Naive thymus-derived CD8-positive, alpha-beta T cell (primary cell): Measurements from ENCODE around the gene MRRF. TPM values are rescaled to one million over a fixed set of nuclear protein-coding genes. Genes with fewer than 3 reads are reported as not detected.
A peak's percentile ranks its signal among the peaks of the same experiment; 100 is the strongest.

Experiments used
- ATAC-seq, 2 donors: fragments of 150-1000 bp; cut with Tn5 transposase in 1 of 2; sonication (Bioruptor Pico), chemical (Tn5 transposase) in 1 of 2; 1 replicate in 1 of 2; 2 replicates in 1 of 2; pipeline ENCODE4 v1.10.0; 2021; ENCODE audit warnings: mild to moderate bottlenecking in 2 of 2, moderate library complexity in 2 of 2
- POLR2A ChIA-PET: fragments of 350-600 bp; sonication (Branson Sonifier 250); formaldehyde crosslinking; loops from one replicate; lab custom pipeline; 2021; ENCODE audit warnings: antibody characterized with exemption; lab: Charles Lee
- DNase-seq, 10 donors: peaks; one replicate each; pipeline versions ENCODE4 v3.0.0 to v3.0.0-alpha.2; 2020 to 2022
- H3K27ac Mint-ChIP-seq, 10 donors: one replicate each; pipeline ENCODE4 v1.8.0; 2020 to 2022; ENCODE audit warnings: mild to moderate bottlenecking in 10 of 10, mixed read lengths in 10 of 10, moderate library complexity in 4 of 10, inconsistent platforms in 1 of 10
- H3K27me3 Mint-ChIP-seq, 5 donors: one replicate each; pipeline ENCODE4 v1.8.0; 2021 to 2022; ENCODE audit warnings: mixed read lengths in 5 of 5
- H3K36me3 Mint-ChIP-seq, 3 donors: one replicate each; pipeline ENCODE4 v1.8.0; 2020 to 2022; ENCODE audit warnings: mixed read lengths in 3 of 3, mild to moderate bottlenecking in 2 of 3, inconsistent platforms in 1 of 3
- H3K4me1 Mint-ChIP-seq, 4 donors: one replicate each; pipeline ENCODE4 v1.8.0; 2021 to 2022; ENCODE audit warnings: mixed read lengths in 4 of 4
- H3K4me3 Mint-ChIP-seq, 10 donors: one replicate each; pipeline ENCODE4 v1.8.0; 2020 to 2022; ENCODE audit warnings: mild to moderate bottlenecking in 10 of 10, mixed read lengths in 10 of 10, moderate library complexity in 6 of 10, inconsistent platforms in 1 of 10
- H3K9me3 Mint-ChIP-seq, 9 donors: one replicate each; pipeline ENCODE4 v1.8.0; 2020 to 2022; ENCODE audit warnings: mixed read lengths in 9 of 9, mild to moderate bottlenecking in 3 of 9, inconsistent platforms in 1 of 9, moderate library complexity in 1 of 9
- polyA plus RNA-seq, 3 donors: library from polyadenylated mRNA; unstranded; fragments of 300-500 nt; fragmentation: Illumina TruSeq; gene quantifications; one replicate each; pipeline ENCODE4 v1.2.3, GENCODE V29; 2021
- total RNA-seq, 8 experiments: library from RNA in 2 of 8; stranded (reverse) in 2 of 8; gene quantifications; one replicate each; pipeline ENCODE4 v1.2.3 and lab custom pipeline; 2021 to 2026

The MRRF gene
- total and polyA plus RNA-seq, 5 experiments from 2014 or later, result 17.0 to 40.9 (median 25.4) TPM

DNA sequence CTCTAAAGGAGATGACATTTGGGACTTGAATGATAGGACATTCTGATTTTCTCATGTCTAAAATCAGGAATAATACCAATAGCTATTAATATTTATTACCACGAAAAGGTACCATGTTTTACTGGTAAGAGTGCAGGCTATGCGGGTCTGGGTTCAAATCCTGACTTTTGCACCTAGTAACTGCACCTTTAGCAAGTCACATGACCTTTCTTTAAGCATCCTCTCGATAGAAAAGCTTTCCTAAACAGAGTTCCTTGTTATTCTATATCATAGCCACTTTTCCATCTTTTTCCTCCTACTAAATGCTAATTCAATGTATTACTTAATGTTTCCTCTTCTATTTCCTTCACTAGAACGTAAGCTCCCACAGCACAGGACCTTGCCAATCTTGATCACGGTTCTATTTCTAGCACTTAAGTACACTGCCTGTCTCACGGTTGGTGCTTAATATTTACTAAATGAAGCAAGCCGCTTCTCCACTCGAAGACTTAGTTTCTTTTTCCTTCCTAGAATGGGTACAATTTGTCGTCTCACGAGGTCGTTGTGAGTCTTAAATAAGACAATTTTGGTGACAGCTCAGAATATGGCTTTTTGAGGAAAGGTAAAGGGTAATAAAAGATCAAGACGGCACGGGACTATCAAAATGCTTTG is 858 bp upstream of the MRRF start:
- Mint-ChIP-seq H3K36me3 (peaks cover 0 to 37% (median 9%) of the 10 kb centered on the region in 3 donors), H3K4me1 (peaks cover 28 to 74% (median 71%) of the 10 kb centered on the region in 4 donors), H3K4me3 (peak overlapping the region; percentile 97 to 100 (median 99)), H3K9me3 (no peaks in the 10 kb centered on the region), H3K27ac (peak overlapping the region; percentile 88 to 100 (median 100)), H3K27me3 (no peaks in the 10 kb centered on the region)
- POLR2A ChIA-PET, result interaction anchor here (1.1 to 1.6 kb wide), 2 partner anchors 86 to 571 kb away, joined by 3 to 7 read pairs; no protein-coding TSS in a partner anchor
- ATAC-seq (no peak), DNase-seq (no peak)

DNA sequence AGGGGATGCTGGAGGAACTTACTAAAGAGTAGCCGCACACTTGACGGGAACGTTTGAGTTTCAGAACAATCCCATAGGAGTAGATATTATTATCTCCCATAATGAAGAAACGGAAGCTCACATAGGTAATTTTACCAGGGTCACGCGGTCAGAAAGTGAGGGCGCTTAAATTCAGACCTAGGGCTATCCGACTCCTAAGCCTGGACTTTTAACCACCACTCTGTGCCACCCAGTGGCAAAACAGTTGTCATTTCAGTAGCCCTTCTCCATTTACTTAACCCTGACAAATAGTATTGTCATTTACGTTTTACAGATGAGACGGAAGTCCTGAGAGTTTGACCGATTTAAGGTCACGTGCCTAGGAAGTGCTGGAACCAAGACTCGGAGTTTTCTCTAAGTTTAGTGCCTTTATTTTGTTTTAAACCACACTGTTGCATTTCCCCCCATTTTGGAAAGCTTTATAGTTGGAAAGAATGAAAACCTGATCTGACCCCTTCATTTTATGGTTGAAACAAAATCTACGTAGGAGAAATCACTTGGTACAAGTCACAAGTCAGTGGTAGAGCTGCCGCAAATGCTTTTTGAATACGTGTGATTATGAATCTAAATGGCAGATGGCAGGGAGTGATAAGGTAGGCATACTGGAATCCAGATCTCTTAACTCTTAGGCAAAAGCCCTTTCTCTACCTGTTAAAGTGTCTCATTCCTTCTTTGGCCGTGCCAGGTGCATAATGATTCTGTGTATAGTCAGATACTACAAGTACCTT is 650 bp downstream of the MRRF start:
- Mint-ChIP-seq H3K9me3 (no peaks in the 10 kb centered on the region), H3K4me1 (peaks cover 28 to 73% (median 67%) of the 10 kb centered on the region in 4 donors), H3K27me3 (no peaks in the 10 kb centered on the region), H3K36me3 (peaks cover 0 to 22% (median 2%) of the 10 kb centered on the region in 3 donors), H3K4me3 (peak overlapping the region; percentile 97 to 100 (median 99)), H3K27ac (peak overlapping the region; percentile 88 to 100 (median 100))
- DNase-seq (peak in 3 of 10 donors; percentile 16 to 40 (median 39)), ATAC-seq (peak; percentile 28 to 41)
- POLR2A ChIA-PET, result interaction anchor here (0.7 to 1.6 kb wide), 3 partner anchors 85 to 563 kb away, joined by 3 to 7 read pairs (median 4); partner anchors contain the start of genes MORN5, NDUFA8 and PDCL

GRCh38 chr9:122268041-122268814 is 3.5 kb downstream of the MRRF start:
- Mint-ChIP-seq H3K4me1 (peaks cover 25 to 69% (median 64%) of the 10 kb centered on the region in 4 donors), H3K27ac (peak overlapping the region in 3 of 10 donors; percentile 30 to 80 (median 59)), H3K9me3 (no peaks in the 10 kb centered on the region), H3K27me3 (no peaks in the 10 kb centered on the region), H3K36me3 (peaks cover 0 to 21% (median 19%) of the 10 kb centered on the region in 3 donors), H3K4me3 (peak overlapping the region in 4 of 10 donors; percentile 10 to 37 (median 23))
- DNase-seq (no peak), ATAC-seq (no peak)
- POLR2A ChIA-PET, result no interaction called here

- POLR2A ChIA-PET, result no interaction called here
- peaks cover 0 to 7% (median 2%) of the 10 kb centered on the region in 9 donors for H3K9me3 Mint-ChIP-seq
- ATAC-seq (no peak), DNase-seq (no peak)
- no peaks in the 10 kb centered on the region for H3K27me3 Mint-ChIP-seq
- peak overlapping the region in 2 of 10 donors; percentile 16 to 58 for H3K27ac Mint-ChIP-seq
- H3K36me3 Mint-ChIP-seq, result peaks cover 12 to 63% (median 51%) of the 10 kb centered on the region in 3 donors
- H3K4me3 Mint-ChIP-seq, result peak overlapping the region in 3 of 10 donors; percentile 11 to 39 (median 27)
- H3K4me1 Mint-ChIP-seq, result peaks cover 15 to 47% (median 41%) of the 10 kb centered on the region in 4 donors
Observed at GRCh38 chr9:122274055-122274454, 9.4 kb downstream of the MRRF start.

DNA sequence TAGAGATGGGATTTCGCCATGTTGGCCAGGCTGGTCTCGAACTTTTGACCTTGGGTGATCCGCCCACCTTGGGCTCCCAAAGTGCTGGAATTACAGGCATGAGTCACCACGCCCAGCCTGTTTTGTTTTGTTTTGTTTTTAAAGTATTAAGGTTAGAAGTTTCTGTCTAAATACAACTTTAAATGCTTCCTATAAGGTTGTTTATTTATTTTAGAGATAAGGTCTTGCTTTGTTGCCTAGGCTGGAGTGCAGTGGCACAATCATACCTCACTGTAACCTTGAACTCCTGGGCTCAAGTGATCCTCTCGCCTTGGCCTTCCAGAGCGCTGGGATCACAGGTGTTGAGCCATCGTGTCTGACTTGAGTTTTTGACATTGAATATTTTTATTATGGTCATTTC is 11.4 kb downstream of the MRRF start:
- H3K27ac Mint-ChIP-seq, result no peak overlapping the region

GRCh38 chr9:122277285-122277897 is 12.7 kb downstream of the MRRF start:
- Mint-ChIP-seq H3K27me3 (no peaks in the 10 kb centered on the region), H3K27ac (peak overlapping the region in 2 of 10 donors; percentile 21 to 37), H3K9me3 (peaks cover 0 to 7% (median 2%) of the 10 kb centered on the region in 9 donors), H3K4me1 (peaks cover 11 to 41% (median 32%) of the 10 kb centered on the region in 4 donors), H3K4me3 (no peak overlapping the region), H3K36me3 (peaks cover 12 to 77% (median 48%) of the 10 kb centered on the region in 3 donors)
- DNase-seq, result no peak
- no peak for ATAC-seq
- POLR2A ChIA-PET, result no interaction called here

More for the DNA sequence above, 11.4 kb downstream of the MRRF start:
- no peak overlapping the region for H3K4me3 Mint-ChIP-seq
- H3K27me3 Mint-ChIP-seq, result no peaks in the 10 kb centered on the region
- peaks cover 0 to 7% (median 2%) of the 10 kb centered on the region in 9 donors for H3K9me3 Mint-ChIP-seq
- no peak for ATAC-seq
- H3K4me1 Mint-ChIP-seq, result peaks cover 11 to 51% (median 35%) of the 10 kb centered on the region in 4 donors
- peaks cover 12 to 73% (median 49%) of the 10 kb centered on the region in 3 donors for H3K36me3 Mint-ChIP-seq
- POLR2A ChIA-PET, result no interaction called here
- DNase-seq, result no peak

GRCh38 chr9:122281368-122281767 is 16.7 kb downstream of the MRRF start:
- Mint-ChIP-seq H3K36me3 (peaks cover 4 to 76% (median 33%) of the 10 kb centered on the region in 3 donors), H3K27me3 (no peaks in the 10 kb centered on the region), H3K27ac (no peak overlapping the region), H3K9me3 (peaks cover 0 to 7% (median 2%) of the 10 kb centered on the region in 9 donors), H3K4me3 (no peak overlapping the region), H3K4me1 (peaks cover 5 to 18% (median 10%) of the 10 kb centered on the region in 4 donors)
- no peak for ATAC-seq
- DNase-seq, result no peak
- POLR2A ChIA-PET, result no interaction called here

- Mint-ChIP-seq H3K27me3 (no peaks in the 10 kb centered on the region), H3K4me3 (no peak overlapping the region), H3K27ac (no peak overlapping the region), H3K36me3 (peaks cover 0 to 86% (median 40%) of the 10 kb centered on the region in 3 donors), H3K9me3 (no peaks in the 10 kb centered on the region), H3K4me1 (peaks cover 3 to 22% (median 7%) of the 10 kb centered on the region in 4 donors)
- ATAC-seq, result no peak
- DNase-seq, result no peak
- POLR2A ChIA-PET, result no interaction called here
Observed at GRCh38 chr9:122286764-122287163, 22.1 kb downstream of the MRRF start.

GRCh38 chr9:122287214-122287720 is 22.6 kb downstream of the MRRF start:
- no peak overlapping the region for H3K4me3 Mint-ChIP-seq

DNA sequence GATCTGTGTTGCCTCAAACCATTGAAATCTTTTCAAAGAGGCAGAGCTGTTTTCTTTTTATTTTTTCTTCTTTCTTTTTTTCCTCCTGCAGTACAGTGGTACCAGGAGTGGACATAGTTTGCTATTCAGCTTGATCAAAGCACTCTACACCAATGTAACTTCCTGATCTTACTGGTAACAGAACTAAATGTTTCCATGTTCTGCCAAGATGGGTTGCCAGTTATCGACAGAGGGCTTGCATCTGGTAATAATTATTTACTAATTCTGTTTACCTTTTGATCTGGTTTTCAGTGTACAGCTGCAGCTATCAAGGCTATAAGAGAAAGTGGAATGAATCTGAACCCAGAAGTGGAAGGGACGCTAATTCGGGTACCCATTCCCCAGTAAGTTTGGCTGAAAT is 26.8 kb downstream of the MRRF start:
- Mint-ChIP-seq H3K27me3 (no peaks in the 10 kb centered on the region), H3K27ac (peak overlapping the region in 1 of 10 donors; percentile 1), H3K4me1 (peaks cover 0 to 19% (median 3%) of the 10 kb centered on the region in 4 donors), H3K9me3 (no peaks in the 10 kb centered on the region), H3K4me3 (no peak overlapping the region), H3K36me3 (peaks cover 4 to 92% (median 39%) of the 10 kb centered on the region in 3 donors)
- no peak for DNase-seq
- ATAC-seq, result no peak
- POLR2A ChIA-PET, result no interaction called here

More at GRCh38 chr9:122287214-122287720, 22.6 kb downstream of the MRRF start:
- ATAC-seq (no peak), DNase-seq (no peak)
- POLR2A ChIA-PET, result no interaction called here
- Mint-ChIP-seq H3K9me3 (no peaks in the 10 kb centered on the region), H3K27ac (peak overlapping the region in 1 of 10 donors; percentile 13), H3K4me1 (peaks cover 3 to 22% (median 5%) of the 10 kb centered on the region in 4 donors), H3K27me3 (no peaks in the 10 kb centered on the region), H3K36me3 (peaks cover 0 to 85% (median 40%) of the 10 kb centered on the region in 3 donors)

DNA sequence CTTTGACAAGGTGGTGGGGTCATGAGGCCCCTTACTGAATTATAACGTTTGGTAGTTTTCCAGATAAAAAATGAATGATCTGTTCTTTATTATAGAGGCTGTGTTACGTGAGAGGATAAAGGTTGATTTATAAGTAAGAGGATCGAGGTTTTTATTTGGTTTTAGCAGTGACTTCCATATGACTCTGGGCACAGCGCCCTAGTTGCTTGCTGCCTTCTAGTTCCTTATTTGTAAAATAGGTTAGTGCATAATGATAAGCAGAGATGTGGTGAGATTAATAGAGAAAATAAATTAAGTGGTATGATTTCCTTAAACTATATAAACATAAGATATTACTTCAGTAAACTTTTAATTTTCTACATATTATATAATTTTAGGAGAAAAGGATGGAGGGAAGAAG is 29.8 kb downstream of the MRRF start:
- peaks cover 10 to 86% (median 31%) of the 10 kb centered on the region in 3 donors for H3K36me3 Mint-ChIP-seq
- no peak for ATAC-seq
- DNase-seq, result no peak
- H3K27me3 Mint-ChIP-seq, result no peaks in the 10 kb centered on the region
- no peaks in the 10 kb centered on the region for H3K9me3 Mint-ChIP-seq
- POLR2A ChIA-PET, result no interaction called here
- no peak overlapping the region for H3K27ac Mint-ChIP-seq
- H3K4me3 Mint-ChIP-seq, result no peak overlapping the region
- H3K4me1 Mint-ChIP-seq, result peaks cover 3 to 12% (median 4%) of the 10 kb centered on the region in 4 donors
